Measurements from ENCODE around the gene FGA.

DNA sequence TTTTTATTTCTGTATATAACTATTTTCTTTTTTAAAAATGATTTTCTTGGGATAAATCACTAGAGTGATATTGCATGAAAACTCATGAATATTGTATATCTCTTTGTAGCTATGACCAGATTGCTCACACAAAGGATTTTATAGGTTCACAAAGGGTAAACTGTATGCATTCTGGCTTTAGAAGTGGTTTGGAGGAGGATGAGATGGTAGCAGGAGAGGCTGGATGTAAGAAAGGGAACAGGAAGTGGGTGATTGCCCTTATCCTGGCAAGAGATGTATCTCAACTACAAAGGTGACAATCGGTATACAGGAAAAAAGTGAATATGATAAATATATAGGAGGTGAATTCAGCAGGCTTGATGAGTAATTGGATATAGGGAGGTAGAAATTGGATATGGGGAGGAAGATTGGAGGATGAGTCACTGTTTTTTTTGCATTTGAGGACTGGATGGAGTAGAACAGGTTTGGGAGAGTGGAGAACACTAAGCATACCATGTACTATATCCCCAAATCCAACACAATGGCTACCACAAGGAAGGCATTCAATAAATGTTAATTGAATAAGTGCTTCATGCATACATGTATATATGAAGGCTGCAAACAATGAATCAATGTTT lies 12.0 kb upstream of the FGA start:
- TF ChIP-seq POLR2A (IDR thresholded peaks at IDR 0.05; ENCODE audit: low read depth, low read length) (no peak), POLR2AphosphoS5 (IDR thresholded peaks at IDR 0.05; ENCODE audit: low read depth, low read length) (no peak), TAF1 (IDR thresholded peaks at IDR 0.05; ENCODE audit: low read depth, low read length) (no peak), SPI1 (IDR thresholded peaks at IDR 0.05; ENCODE audit: low read depth, low read length) (no peak), POU2F2 (IDR thresholded peaks at IDR 0.05; ENCODE audit: low read depth, low read length) (no peak)

Data from GM12891 (cell line).